GM03348 (cell line): ENCODE data around the gene SUPV3L1.
"Not testable (repeated sequence)": the region's sequence is repeated elsewhere in the genome, so short reads cannot be mapped to it uniquely, and the experiment has no call there.

Experiments used
- DNase-seq: peaks from one replicate; pipeline ENCODE4 v3.0.0; 2012; ENCODE audit warnings: low spot score

The SUPV3L1 gene

DNA sequence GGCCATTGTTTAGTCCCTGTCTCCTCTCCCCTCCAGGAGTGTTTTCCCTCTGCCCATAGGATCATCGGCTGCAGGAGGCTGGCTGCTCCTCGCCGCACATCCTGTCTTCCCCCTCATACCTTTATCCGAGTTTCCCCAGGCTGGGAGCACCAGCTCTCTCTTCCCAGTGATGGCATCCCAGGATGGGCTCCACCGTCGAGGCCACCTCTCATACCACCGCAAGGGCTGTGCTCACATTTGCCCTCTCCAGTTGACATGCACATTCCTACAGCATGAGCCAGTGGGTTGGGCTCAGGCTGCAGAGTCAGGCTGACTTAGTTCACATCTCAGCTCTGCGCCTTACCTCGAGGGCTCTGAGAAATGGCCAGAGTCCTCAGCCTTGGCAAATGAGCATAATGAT, 52.2 kb downstream of the SUPV3L1 start:
- peak; percentile 88 for DNase-seq

- DNase-seq = no peak
Measured at GRCh38 chr10:69232736-69233480, 52.9 kb downstream of the SUPV3L1 start.

GRCh38 chr10:69234447-69234846, 54.4 kb downstream of the SUPV3L1 start:
- DNase-seq = no peak

- DNase-seq = peak; percentile 91
Measured at GRCh38 chr10:69237528-69238159, 57.6 kb downstream of the SUPV3L1 start.

DNA sequence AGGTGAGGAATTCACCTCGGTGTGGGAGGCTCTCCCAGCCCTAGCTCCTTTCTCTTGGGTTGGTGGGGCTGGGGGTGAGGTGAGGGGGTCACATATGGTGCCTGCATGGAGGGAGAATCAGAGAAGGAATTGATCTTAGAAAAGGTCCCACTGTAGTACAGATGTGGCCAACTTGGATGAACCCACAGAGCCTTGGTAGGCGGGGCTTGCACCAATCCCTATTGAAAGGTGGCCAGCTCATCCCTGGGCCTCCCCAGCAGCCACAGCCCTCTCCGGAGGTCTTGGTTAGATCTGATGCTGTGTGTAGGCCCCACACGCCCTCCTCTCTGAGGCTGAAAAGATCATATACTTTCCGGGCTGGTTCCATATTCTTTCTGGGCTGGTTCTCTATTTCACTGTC, 59.1 kb downstream of the SUPV3L1 start:
- DNase-seq = no peak

DNA sequence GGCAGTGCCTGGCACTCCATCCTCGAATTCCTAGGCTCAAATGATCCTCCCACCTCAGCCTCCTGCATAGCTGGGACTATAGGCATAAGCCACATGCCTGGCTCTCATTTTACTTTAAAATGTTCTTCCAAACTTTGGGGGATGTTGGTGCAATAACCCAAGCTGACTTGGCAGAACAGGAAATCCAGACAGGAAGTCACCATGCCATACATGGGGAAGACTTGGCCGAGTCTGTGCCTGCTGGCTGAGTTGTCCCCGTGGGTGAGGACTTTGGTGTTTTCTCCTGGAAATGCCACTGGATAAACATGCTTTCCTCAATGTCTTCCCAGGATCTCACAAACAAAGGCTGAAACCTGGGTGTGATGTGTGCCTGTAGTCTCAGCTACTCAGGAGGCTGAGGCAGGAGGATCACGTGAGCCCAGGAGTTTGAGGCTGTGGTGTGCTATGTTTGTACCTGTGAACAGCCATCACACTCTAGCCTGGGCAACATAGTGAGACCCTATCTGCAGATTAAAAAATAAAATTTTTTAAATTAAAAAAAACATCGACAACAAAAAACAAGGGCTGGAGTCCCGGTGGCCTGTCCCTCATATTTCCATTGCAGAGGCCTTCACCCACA, 59.9 kb downstream of the SUPV3L1 start:
- DNase-seq = peak; percentile 77

- no peak for DNase-seq
Measured at GRCh38 chr10:69240455-69240854, 60.4 kb downstream of the SUPV3L1 start.

DNA sequence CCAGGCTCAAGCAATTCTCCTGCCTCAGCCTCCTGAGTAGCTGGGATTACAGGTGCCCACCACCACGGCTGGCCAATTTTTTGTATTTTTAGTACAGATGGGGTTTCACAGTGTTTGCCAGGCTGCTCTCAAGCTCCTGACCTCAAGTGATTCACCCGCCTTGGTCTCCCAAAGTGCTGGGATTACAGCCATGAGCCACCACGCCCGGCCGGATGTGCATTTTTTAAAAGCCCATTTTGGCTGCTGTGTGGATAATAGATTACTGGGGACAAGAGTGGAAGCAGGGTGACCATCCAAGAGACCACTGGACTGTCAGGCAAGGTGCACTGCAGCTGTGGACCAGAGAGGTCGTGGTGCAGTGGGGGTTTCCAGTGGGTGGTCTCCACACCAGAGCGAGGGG, 61.5 kb downstream of the SUPV3L1 start:
- DNase-seq = peak; percentile 61

GRCh38 chr10:69242040-69242851, 62.2 kb downstream of the SUPV3L1 start:
- DNase-seq = no peak

DNA sequence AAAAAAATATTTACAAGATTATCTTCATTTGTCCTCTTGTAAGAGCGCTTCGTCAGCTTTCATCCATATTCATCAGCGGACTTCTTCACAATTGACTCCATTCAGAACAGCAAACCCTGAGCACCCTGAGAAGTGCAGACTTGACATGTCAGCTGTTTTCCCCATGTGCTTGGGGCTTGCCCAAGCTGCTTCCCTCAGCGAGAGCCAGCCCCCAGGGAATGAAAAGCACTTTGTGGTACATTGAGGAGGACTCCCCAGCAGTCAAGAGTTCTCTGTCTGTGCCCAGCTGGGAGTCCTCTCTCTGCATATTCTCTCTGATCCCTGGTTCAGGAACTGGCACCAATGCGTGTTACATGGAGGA, 62.8 kb downstream of the SUPV3L1 start:
- no peak for DNase-seq

DNA sequence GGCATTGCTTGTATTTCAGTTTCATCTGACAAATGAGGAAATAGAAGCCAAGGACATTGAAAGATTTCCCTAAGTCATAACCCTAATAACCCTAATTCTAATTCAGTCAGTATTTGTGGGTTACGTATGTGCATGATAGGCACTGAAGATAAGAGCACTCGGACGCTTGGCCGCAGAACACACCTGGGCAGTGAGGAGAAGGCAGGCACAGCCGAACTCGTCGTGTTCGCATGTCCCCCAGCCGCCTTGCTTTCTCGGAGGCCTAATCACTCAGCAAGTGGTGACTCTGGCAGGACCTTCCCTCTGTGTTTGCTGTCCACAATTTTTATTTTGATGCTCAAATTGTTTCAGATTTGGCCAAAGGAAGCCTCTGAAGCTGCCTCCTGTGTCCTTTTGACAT, 63.8 kb downstream of the SUPV3L1 start:
- no peak for DNase-seq

DNA sequence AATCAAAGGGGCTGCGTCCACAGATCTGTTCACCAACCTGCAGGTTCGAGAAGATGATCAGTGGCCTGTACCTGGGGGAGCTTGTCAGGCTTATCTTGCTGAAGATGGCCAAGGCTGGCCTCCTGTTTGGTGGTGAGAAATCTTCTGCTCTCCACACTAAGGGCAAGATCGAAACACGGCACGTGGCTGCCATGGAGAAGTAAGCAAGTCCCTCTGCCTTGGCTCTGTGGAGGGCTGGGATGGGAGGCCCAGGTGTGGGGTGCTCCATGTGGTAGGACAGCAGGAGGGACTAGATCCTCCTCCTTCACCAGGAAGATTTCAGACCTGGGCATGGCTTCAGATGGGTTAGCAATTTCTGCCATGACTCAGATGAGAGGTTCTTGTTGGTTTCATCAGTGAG, 66.0 kb downstream of the SUPV3L1 start:
- no peak for DNase-seq

GRCh38 chr10:69246581-69247312, 66.7 kb downstream of the SUPV3L1 start:
- no peak for DNase-seq

GRCh38 chr10:69247313-69247710, 67.3 kb downstream of the SUPV3L1 start:
- DNase-seq = no peak

GRCh38 chr10:69248117-69248730, 68.2 kb downstream of the SUPV3L1 start:
- DNase-seq = no peak

DNA sequence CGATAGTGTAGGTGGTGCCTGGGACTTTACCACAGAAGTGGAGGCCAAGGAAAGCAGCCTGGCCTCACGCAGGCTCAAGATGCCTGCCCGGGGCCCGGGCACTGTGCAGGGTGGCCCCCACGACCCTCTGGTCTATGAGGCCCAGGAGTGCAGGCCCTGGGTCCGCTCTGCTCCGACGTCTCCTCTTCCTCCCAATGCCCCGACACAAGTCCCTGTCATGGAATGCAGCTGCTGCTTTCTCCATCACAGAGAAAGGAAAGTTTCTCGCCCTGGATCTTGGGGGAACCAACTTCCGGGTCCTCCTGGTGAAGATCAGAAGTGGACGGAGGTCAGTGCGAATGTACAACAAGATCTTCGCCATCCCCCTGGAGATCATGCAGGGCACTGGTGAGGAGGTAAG, 70.0 kb downstream of the SUPV3L1 start:
- DNase-seq = no peak

DNA sequence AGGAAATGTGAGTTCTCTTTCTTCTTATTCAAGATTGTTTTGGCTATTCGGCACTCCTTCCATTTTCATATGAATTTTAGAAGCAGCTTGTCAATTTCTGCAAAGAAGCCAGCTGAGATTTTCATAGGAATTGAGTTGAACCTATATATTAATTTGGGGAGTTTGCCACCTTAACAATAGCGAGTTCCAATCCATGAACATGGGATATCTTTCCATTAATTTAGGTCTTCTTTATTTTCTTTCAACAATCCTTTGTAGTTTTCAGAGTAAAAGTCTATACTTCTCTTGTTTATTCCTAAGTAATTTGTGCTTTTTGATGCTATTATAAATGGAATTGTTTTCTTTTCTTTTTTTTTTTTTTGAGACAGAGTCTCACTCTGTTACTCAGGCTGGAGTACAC, 71.4 kb downstream of the SUPV3L1 start:
- DNase-seq = not testable (repeated sequence)

GRCh38 chr10:69253171-69253570, 73.1 kb downstream of the SUPV3L1 start:
- no peak for DNase-seq

DNA sequence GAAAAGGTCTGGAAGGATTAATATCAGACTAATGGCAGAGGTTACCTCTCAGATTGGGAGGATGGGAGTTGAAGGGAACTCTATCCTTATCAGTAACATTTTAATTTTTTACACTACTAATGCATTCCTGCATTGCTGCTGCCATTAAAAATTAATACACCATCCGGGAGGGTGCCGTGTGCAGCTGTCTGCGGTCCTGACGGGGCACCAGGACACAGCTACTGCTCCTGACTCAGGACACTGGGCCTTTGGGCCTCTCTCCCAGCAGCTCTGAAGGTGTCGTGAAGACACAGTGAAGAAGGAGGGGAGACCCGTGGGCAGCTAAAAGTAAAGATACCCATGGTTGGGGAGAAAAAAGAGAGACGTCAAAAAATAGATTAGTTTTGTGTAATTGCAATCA, 74.8 kb downstream of the SUPV3L1 start:
- DNase-seq = no peak
